ENCODE measurements around the gene JAK1. TPM values are rescaled to one million over a fixed set of nuclear protein-coding genes. Genes with fewer than 3 reads are reported as not detected.

JAK1 gene
- total RNA-seq, 4 donors from 2014 or later: 132 to 166 (median 161) TPM

GRCh38 chr1:64856553-64856952 lies 109.8 kb downstream of the JAK1 start:
- H3K36me3 ChIP-seq: peaks cover 0 to 90% of the 10 kb centered on the region in 2 donors
- H3K9me3 ChIP-seq: no peaks in the 10 kb centered on the region
- ATAC-seq: peak; percentile 75
- H3K27ac ChIP-seq: no peak overlapping the region
- no peaks in the 10 kb centered on the region for H3K27me3 ChIP-seq
- H3K4me1 ChIP-seq: peaks cover 0 to 10% (median 0%) of the 10 kb centered on the region in 3 donors
- H3K4me3 ChIP-seq: no peak overlapping the region
- WGBS, 2 donors (ENCODE audit: low coverage in 1 of 2): 35% methylated on average over 6 of the region's 10 CpGs; no CpG with 5 or more reads in 1 of the 2 donors
- TF ChIP-seq CTCF (IDR thresholded peaks at IDR 0.05) (no peak), POLR2AphosphoS5 (IDR thresholded peaks at IDR 0.05) (peak; percentile 51)

- peaks cover 0 to 95% of the 10 kb centered on the region in 2 donors for H3K36me3 ChIP-seq
- peaks cover 0 to 10% (median 0%) of the 10 kb centered on the region in 3 donors for H3K4me1 ChIP-seq
- H3K27me3 ChIP-seq: no peaks in the 10 kb centered on the region
- H3K4me3 ChIP-seq: no peak overlapping the region
- TF ChIP-seq POLR2A (IDR thresholded peaks at IDR 0.05) (no peak), EP300 (IDR thresholded peaks at IDR 0.05) (no peak), CTCF (IDR thresholded peaks at IDR 0.05) (no peak), POLR2AphosphoS5 (IDR thresholded peaks at IDR 0.05) (no peak)
- ATAC-seq: no peak
- WGBS, 2 donors (ENCODE audit: low coverage in 1 of 2): 20 to 91% methylated on average over 1 to 8 of the region's 8 CpGs
- H3K9me3 ChIP-seq: no peaks in the 10 kb centered on the region
- no peak overlapping the region for H3K27ac ChIP-seq
Observed at GRCh38 chr1:64855557-64855956, 110.8 kb downstream of the JAK1 start.

- TF ChIP-seq CTCF (IDR thresholded peaks at IDR 0.05) (no peak), EP300 (IDR thresholded peaks at IDR 0.05) (no peak), POLR2AphosphoS5 (IDR thresholded peaks at IDR 0.05) (no peak), POLR2A (IDR thresholded peaks at IDR 0.05) (no peak)
- peaks cover 0 to 95% of the 10 kb centered on the region in 2 donors for H3K36me3 ChIP-seq
- no peaks in the 10 kb centered on the region for H3K27me3 ChIP-seq
- no peak overlapping the region for H3K27ac ChIP-seq
- 78 to 91% methylated on average over 3 to 5 of the region's 5 CpGs for WGBS, 2 donors (ENCODE audit: low coverage in 1 of 2)
- H3K4me3 ChIP-seq: no peak overlapping the region
- no peaks in the 10 kb centered on the region for H3K9me3 ChIP-seq
- peaks cover 0 to 11% (median 0%) of the 10 kb centered on the region in 3 donors for H3K4me1 ChIP-seq
- no peak for ATAC-seq
Observed at GRCh38 chr1:64854674-64855073, 111.7 kb downstream of the JAK1 start.

GRCh38 chr1:64851664-64852063 lies 114.7 kb downstream of the JAK1 start:
- no peaks in the 10 kb centered on the region for H3K27me3 ChIP-seq
- H3K4me1 ChIP-seq: peaks cover 0 to 12% (median 0%) of the 10 kb centered on the region in 3 donors
- H3K36me3 ChIP-seq: peaks cover 0 to 95% of the 10 kb centered on the region in 2 donors
- TF ChIP-seq POLR2AphosphoS5 (IDR thresholded peaks at IDR 0.05) (no peak), CTCF (IDR thresholded peaks at IDR 0.05) (no peak), POLR2A (IDR thresholded peaks at IDR 0.05) (no peak), EP300 (IDR thresholded peaks at IDR 0.05) (no peak)
- no peaks in the 10 kb centered on the region for H3K9me3 ChIP-seq
- no peak overlapping the region for H3K27ac ChIP-seq
- WGBS, 2 donors (ENCODE audit: low coverage in 1 of 2): 80 to 83% methylated on average over 5 to 7 of the region's 7 CpGs
- H3K4me3 ChIP-seq: no peak overlapping the region
- no peak for ATAC-seq

- TF ChIP-seq POLR2A (IDR thresholded peaks at IDR 0.05) (no peak), EP300 (IDR thresholded peaks at IDR 0.05) (no peak), CTCF (IDR thresholded peaks at IDR 0.05) (no peak), POLR2AphosphoS5 (IDR thresholded peaks at IDR 0.05) (no peak)
- Histone ChIP-seq H3K4me3 (no peak overlapping the region), H3K36me3 (peaks cover 0 to 95% of the 10 kb centered on the region in 2 donors), H3K9me3 (no peaks in the 10 kb centered on the region), H3K27ac (no peak overlapping the region), H3K27me3 (no peaks in the 10 kb centered on the region), H3K4me1 (peaks cover 0 to 5% (median 0%) of the 10 kb centered on the region in 3 donors)
- no peak for ATAC-seq
- WGBS, 2 donors (ENCODE audit: low coverage in 1 of 2): 100% methylated on average over 1 of the region's 10 CpGs
Observed at GRCh38 chr1:64850846-64851245, 115.5 kb downstream of the JAK1 start.
